Stimulated activated memory B cell treated with anti-CD40 and anti-IgM and Interleukin-4, amounts not matched to agents 10 μg/mL and 1 μg/mL and 100 μg/mL, for 72 hours (primary cell): ENCODE measurements around the gene SGCD.

ENCODE experiments used
- ATAC-seq: fragments of 150-1000 bp; cut with Tn5 transposase; 2 replicates; pipeline ENCODE4 v1.10.0; 2021
- H3K27ac Mint-ChIP-seq: one replicate; pipeline ENCODE4 v1.8.0; 2022; ENCODE audit warnings: mild to moderate bottlenecking, mixed read lengths
- H3K27me3 Mint-ChIP-seq: one replicate; pipeline ENCODE4 v1.8.0; 2022; ENCODE audit warnings: mixed read lengths
- H3K36me3 Mint-ChIP-seq: one replicate; pipeline ENCODE4 v1.8.0; 2022; ENCODE audit warnings: mixed read lengths
- H3K4me1 Mint-ChIP-seq: one replicate; pipeline ENCODE4 v1.8.0; 2022; ENCODE audit warnings: mixed read lengths
- H3K4me3 Mint-ChIP-seq: one replicate; pipeline ENCODE4 v1.8.0; 2022; ENCODE audit warnings: mild to moderate bottlenecking, moderate library complexity, mixed read lengths
- H3K9me3 Mint-ChIP-seq: one replicate; pipeline ENCODE4 v1.8.0; 2022; ENCODE audit warnings: mixed read lengths

The SGCD gene

DNA sequence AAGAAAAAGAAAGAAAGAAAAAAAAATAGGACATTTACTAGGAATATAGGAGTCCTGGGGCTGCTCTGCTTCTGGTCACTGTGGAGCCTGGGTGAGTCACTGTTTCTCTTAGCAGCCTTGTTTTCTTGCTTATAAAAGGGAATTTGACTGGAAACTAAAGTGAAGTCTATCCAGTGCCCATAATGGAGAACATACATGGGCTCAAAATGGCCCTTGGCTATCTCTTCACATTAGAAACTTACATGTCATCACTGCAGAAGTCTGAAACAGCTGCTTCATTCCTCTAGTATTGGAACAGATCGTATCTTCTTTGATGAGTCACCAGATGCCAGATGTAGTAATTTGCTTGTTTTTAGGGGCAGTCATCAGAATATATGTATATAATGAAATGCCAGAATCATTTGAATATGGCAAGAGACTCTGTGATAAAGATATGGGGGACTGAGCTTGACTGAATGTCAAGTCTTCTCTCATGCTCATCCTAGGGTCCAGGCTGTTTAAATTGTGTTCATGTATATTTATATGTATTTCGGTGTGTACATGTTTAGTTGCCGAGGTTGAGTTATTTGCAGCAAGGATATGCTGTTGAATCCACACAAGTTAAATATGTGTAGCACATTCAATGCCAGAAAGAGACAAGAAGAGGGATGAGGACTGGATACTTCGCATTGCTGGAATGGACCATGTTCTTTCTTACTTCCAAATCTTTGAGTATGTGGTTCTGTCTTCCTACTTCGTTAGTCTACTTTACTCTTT is 56.7 kb downstream of the SGCD start:
- H3K27me3 Mint-ChIP-seq, result no peaks in the 10 kb centered on the region
- H3K4me1 Mint-ChIP-seq, result no peaks in the 10 kb centered on the region
- H3K9me3 Mint-ChIP-seq, result no peaks in the 10 kb centered on the region
- no peaks in the 10 kb centered on the region for H3K36me3 Mint-ChIP-seq
- H3K4me3 Mint-ChIP-seq, result no peak overlapping the region
- no peak for ATAC-seq
- no peak overlapping the region for H3K27ac Mint-ChIP-seq

DNA sequence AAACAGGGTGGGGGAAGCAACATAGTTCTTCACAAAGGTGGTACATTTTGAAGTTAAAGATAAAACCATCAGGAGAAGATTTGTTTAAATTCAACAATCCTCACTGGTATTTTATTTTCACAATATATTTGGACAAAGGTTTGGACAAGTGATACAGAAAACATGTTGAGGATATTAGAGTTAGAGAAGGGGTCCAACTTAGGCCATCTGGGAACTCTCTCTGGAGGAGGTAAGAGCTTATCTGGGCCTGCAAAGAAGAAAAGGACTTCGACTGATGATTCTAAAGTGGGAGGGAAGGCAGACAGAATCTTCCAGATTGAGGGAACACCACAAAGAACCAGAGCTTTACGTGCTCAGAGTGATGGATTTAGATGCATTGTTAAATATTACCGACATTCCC is 58.5 kb downstream of the SGCD start:
- H3K27me3 Mint-ChIP-seq, result no peaks in the 10 kb centered on the region
- H3K27ac Mint-ChIP-seq, result no peak overlapping the region
- H3K4me3 Mint-ChIP-seq, result no peak overlapping the region
- H3K9me3 Mint-ChIP-seq, result no peaks in the 10 kb centered on the region
- H3K36me3 Mint-ChIP-seq, result no peaks in the 10 kb centered on the region
- no peaks in the 10 kb centered on the region for H3K4me1 Mint-ChIP-seq
- no peak for ATAC-seq

DNA sequence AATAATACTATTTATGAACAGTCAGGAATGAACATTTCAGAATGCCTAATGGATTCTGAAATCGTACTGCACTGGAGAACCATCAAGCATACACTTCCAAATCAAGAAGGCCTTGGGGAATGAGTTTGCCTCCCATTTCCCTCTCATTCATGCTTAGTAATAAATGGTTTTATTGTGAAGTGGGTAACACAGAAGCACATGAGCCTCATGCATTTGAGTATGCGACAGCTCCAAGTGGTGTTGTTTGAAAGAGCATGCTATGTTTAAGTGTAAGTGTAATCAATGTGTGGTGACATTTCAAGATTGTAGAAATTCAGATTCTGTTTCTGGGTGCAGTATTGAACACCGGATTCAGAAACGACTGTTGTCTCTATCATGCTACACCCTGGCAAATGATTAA is 60.0 kb downstream of the SGCD start:
- no peak overlapping the region for H3K4me3 Mint-ChIP-seq
- no peaks in the 10 kb centered on the region for H3K27me3 Mint-ChIP-seq
- no peaks in the 10 kb centered on the region for H3K36me3 Mint-ChIP-seq
- H3K9me3 Mint-ChIP-seq, result no peaks in the 10 kb centered on the region
- no peaks in the 10 kb centered on the region for H3K4me1 Mint-ChIP-seq
- no peak for ATAC-seq
- no peak overlapping the region for H3K27ac Mint-ChIP-seq

DNA sequence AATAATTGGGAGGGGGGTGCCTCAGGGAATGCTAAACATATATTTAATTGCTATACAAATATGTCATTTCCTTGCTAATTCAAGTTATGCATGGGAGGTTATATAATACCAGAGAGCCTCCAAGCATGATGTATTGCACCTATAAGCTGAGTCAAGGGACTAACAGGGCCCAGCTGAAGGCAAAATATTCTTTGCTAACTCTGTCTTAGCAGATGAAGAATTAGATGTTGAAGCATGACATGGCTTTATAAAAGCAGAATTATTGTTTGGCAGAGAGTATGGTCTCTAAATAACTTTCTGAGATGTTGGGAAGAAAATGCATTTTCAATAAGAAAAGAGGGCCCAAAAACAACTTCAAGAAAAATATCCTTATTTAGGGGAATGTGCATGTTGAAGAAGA is 60.4 kb downstream of the SGCD start:
- no peaks in the 10 kb centered on the region for H3K27me3 Mint-ChIP-seq
- no peaks in the 10 kb centered on the region for H3K9me3 Mint-ChIP-seq
- no peak for ATAC-seq
- no peaks in the 10 kb centered on the region for H3K36me3 Mint-ChIP-seq
- H3K4me3 Mint-ChIP-seq, result no peak overlapping the region
- H3K27ac Mint-ChIP-seq, result no peak overlapping the region
- no peaks in the 10 kb centered on the region for H3K4me1 Mint-ChIP-seq

DNA sequence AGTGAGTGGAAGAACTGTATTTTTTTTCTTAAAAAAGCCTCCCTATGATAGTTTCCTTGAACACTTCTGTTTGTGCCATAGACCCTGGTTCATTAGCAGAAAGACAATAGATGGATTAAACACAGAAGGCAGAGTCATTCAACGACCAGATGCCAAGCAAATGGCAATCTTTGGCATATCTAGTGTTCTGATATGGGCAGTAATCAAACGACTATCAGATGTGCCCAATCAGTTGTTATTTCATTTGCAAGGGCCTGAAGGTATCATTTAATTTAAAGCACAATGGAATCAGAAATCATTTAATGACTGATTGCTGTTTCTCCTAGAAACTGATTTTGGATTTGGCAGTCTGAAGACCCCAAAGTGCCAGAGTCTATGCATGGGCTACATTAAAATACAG is 61.3 kb downstream of the SGCD start:
- H3K27me3 Mint-ChIP-seq, result no peaks in the 10 kb centered on the region
- H3K9me3 Mint-ChIP-seq, result no peaks in the 10 kb centered on the region
- H3K4me3 Mint-ChIP-seq, result no peak overlapping the region
- H3K36me3 Mint-ChIP-seq, result no peaks in the 10 kb centered on the region
- no peak overlapping the region for H3K27ac Mint-ChIP-seq
- H3K4me1 Mint-ChIP-seq, result no peaks in the 10 kb centered on the region
- no peak for ATAC-seq

DNA sequence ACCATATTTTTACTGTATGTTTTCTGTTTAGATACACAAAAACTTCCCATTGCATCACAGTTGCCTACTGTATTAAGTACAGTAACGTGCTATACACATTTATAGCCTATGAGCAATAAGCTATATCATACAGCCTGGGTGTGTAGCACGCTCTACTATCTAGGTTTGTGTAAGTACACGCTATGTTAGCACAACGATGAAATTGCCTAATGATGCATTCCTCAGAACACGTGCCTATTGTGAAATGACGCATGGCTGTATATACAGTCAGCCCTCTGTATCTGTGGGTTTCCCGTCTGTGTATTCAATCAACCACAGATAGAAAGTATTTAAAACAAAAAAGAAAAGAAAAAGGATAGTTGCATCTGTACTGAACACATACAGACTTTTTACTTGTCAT is 64.2 kb downstream of the SGCD start:
- no peak for ATAC-seq
- Mint-ChIP-seq H3K4me3 (no peak overlapping the region), H3K27ac (no peak overlapping the region), H3K27me3 (no peaks in the 10 kb centered on the region), H3K9me3 (no peaks in the 10 kb centered on the region), H3K36me3 (no peaks in the 10 kb centered on the region), H3K4me1 (no peaks in the 10 kb centered on the region)

DNA sequence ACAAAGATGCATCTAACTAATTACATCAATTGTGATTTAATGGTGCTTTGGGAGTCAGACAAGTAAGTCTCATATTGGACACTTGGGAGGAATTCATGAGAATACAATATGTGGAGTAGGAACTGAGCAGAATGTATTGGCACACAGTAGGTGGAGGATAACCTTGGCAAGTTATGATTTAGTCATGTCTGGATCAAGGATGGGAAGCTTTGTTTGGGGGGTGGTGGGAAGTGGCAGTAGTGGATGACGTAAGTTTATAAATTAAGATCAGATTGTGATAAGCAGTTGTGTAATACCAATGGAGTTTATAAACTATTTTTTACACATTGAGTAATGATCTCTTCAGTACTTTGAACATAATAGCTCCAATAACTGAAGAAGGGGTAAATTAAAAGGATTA is 67.0 kb downstream of the SGCD start:
- no peak overlapping the region for H3K4me3 Mint-ChIP-seq
- no peaks in the 10 kb centered on the region for H3K36me3 Mint-ChIP-seq
- ATAC-seq, result no peak
- H3K27ac Mint-ChIP-seq, result no peak overlapping the region
- H3K27me3 Mint-ChIP-seq, result no peaks in the 10 kb centered on the region
- H3K9me3 Mint-ChIP-seq, result no peaks in the 10 kb centered on the region
- H3K4me1 Mint-ChIP-seq, result no peaks in the 10 kb centered on the region

DNA sequence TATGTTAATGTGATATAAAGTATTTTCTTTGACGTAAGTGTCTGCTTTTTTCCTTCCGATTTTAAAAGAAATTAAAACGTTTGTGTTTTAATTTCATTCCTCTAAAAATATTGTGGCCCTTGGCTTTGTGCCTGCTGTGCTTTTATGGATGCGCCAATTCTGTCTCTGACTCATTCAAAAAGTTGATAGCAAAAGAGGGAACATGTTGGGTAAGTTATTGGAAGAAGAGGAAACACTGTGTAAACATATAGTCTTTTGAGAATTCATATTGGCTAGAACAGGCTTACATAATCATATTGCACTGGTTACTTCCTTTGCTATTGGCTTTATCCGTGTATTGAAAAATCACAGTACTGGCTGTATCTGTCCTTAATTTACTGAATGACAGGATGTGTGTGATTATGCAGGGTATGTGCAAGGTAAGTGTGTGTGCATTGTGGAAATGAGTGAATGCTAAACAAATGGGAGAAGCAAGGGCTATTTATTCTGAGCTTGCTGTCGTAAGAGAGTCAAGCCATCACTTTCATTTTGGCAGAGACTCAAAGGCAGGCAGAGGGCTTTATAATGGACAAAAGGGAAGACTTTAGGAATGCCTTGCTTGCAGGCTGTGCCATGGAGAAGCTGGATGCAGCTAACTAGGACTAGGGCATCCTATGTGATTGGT is 67.8 kb downstream of the SGCD start:
- Mint-ChIP-seq H3K27me3 (no peaks in the 10 kb centered on the region), H3K9me3 (no peaks in the 10 kb centered on the region), H3K36me3 (no peaks in the 10 kb centered on the region), H3K4me1 (no peaks in the 10 kb centered on the region), H3K4me3 (no peak overlapping the region), H3K27ac (no peak overlapping the region)
- ATAC-seq, result no peak

DNA sequence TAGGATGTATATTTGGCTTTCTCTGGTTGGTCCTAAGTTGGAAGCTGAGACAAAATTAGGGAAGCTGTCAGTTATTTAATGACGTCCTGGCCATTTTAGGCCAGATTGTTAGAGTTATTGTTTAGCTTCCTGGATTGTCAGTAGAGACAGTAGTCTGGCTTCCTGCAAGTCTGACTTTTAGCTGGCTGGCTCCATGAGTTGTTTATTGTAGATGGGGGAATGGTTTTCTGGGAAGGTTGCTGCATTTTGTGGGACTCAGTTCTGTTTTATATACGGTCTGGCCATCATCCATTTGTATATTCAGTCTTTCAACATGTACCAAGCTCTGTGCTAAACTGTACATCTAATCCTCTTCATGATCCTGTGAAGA is 68.3 kb downstream of the SGCD start:
- Mint-ChIP-seq H3K27me3 (no peaks in the 10 kb centered on the region), H3K36me3 (no peaks in the 10 kb centered on the region), H3K4me1 (no peaks in the 10 kb centered on the region), H3K27ac (no peak overlapping the region), H3K4me3 (no peak overlapping the region), H3K9me3 (no peaks in the 10 kb centered on the region)
- ATAC-seq, result no peak

DNA sequence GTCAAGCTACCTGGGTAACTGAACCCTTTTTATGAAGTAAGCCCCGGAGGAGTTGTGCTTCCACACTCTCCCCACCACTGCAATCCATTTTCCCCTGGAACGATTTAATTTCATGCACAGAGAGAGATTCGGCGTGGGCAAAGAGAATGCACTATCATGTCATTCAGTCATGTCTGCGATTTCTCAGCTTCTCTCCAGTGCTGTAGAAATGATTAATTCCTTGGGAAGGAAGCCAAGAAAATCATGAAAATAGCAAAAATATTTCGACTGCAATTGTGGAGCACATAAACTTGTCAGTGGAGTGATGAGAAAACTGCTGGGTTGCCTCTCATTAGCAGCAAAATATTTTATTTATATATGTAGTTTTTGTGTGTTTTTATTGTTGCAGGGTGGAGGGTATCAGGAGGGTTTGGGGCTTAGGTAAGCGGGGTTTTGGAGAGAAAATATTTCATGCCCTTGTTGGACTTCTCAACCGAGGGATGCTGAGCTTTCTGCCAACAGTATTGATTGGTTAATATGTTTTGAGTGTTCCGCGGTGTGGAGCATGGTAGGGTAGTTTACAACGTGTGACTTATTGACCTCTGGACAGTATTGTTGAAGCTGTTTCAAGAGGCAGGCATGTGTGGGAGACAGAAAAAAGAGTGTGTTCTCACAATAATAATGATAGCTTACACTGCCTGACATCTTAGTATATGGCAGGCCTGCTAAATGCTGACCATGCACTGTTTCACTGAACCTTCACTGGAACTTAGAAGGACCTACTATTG is 69.3 kb downstream of the SGCD start:
- Mint-ChIP-seq H3K27me3 (no peaks in the 10 kb centered on the region), H3K9me3 (no peaks in the 10 kb centered on the region), H3K36me3 (no peaks in the 10 kb centered on the region), H3K4me3 (no peak overlapping the region), H3K4me1 (no peaks in the 10 kb centered on the region), H3K27ac (no peak overlapping the region)
- no peak for ATAC-seq

DNA sequence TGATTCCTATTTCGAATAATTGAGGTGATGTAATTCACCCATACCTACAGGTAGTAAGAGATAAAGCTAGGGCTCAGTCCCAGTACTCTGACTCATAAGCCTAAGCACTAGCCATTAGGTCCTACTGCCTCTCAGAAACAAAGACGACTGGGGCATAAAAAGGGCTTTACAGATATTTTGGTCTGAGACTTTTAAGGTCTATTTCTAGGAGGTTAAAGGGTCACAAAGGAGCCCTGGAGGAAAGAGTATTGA is 69.8 kb downstream of the SGCD start:
- H3K9me3 Mint-ChIP-seq, result no peaks in the 10 kb centered on the region

DNA sequence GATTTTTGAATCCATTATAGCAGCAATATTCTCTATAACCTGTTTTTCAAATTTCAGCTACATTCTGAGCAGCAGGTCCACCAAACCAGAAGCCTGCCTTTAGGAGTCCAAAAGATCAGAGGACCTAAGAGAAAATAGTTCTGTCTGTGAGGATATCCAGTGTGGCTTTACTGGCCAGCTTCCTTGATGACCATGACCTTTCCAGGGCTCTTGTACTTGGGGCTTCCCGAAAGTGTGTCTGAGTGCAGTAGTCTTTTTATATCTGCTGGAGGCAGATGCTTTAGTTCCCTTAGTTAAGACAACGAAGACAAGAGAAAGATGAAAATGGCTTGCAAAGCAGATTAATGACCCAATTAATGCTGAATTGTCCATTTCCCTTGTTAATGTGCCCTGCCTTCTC is 72.4 kb downstream of the SGCD start:
- no peaks in the 10 kb centered on the region for H3K27me3 Mint-ChIP-seq
- ATAC-seq, result no peak
- H3K4me1 Mint-ChIP-seq, result peaks cover 18% of the 10 kb centered on the region
- H3K9me3 Mint-ChIP-seq, result no peaks in the 10 kb centered on the region
- no peak overlapping the region for H3K4me3 Mint-ChIP-seq
- H3K36me3 Mint-ChIP-seq, result no peaks in the 10 kb centered on the region
- H3K27ac Mint-ChIP-seq, result no peak overlapping the region

More for the DNA sequence above, 69.8 kb downstream of the SGCD start:
- no peaks in the 10 kb centered on the region for H3K27me3 Mint-ChIP-seq
- no peak for ATAC-seq
- H3K4me3 Mint-ChIP-seq, result no peak overlapping the region
- H3K36me3 Mint-ChIP-seq, result no peaks in the 10 kb centered on the region
- peaks cover 3% of the 10 kb centered on the region for H3K4me1 Mint-ChIP-seq
- H3K27ac Mint-ChIP-seq, result no peak overlapping the region

DNA sequence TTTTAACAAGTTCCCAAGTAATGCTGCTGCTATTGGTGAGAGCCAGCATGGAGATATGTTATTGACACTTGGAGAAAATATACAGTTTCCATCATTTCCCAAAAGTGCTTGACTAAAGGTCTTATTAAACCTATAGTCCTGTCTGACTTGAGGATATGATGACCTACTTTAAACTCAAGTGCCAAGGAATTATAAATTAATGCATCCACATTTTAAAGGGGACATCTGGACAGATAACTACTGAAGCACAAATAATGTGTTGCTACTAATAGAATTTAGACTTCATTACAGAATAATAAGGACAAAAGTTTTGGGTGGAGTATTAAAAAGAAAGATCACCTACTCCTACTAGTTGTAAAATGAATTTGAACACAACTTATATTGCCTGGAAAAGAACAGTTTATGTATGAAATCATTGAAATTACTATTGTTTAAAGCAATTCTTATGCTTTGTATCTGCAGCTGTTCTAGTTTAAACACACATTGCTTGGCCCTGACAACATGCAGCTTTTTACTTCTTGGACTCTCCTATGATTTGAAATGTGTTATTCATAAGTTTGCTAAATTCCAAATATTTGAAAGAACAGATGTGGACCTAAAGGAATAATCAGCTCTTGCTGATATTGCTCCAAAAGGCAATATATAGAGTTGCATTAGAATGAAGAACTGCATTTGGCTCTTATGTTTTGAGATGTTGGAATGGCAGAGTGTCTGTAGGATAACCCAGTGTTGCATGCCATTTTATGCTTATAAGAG is 73.4 kb downstream of the SGCD start:
- Mint-ChIP-seq H3K36me3 (no peaks in the 10 kb centered on the region), H3K4me1 (peaks cover 18% of the 10 kb centered on the region), H3K9me3 (no peaks in the 10 kb centered on the region), H3K27ac (no peak overlapping the region), H3K4me3 (no peak overlapping the region), H3K27me3 (no peaks in the 10 kb centered on the region)
- no peak for ATAC-seq

DNA sequence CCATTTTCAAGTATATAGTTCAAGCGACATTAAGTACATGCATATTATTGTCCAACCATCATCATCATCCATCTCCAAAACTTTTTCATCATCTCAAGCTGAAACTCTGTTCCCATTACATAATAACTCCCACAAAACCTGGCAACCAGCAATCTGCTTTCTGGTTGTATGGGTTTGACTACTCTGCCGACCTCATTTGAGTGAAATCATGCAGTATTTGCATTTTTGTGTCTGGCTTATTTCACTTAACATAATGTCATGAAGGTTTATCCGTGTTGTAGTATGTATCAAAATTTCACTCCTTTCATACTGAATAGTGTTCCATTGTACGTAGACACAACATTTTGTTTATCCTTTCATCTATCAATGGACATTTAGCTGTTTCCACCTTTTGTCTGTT is 74.8 kb downstream of the SGCD start:
- no peak for ATAC-seq
- H3K36me3 Mint-ChIP-seq, result no peaks in the 10 kb centered on the region

DNA sequence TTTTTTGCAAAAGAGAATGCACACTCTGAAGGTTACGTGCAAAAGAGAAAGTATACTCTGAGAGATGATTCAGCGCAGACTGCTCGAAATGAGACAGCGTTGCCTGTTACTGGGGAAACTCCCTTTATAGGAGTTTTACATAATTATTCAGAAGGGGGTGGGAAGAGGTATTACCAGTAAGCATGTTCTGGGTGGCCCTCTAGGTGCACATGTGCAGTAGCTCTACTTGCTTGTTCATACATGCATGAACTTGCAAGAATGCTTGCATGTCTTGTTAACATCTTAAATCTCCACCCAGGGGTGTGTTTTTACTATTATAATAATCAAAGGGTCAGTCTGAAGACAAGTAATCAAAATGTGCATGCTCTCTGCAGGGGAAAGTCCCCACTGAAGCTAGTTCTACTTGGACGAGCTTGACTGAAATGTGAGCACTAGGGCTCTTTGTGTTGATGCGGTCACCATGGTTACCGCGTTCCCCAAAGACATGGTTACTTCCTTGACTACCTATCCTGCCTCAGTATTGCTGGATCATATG is 75.5 kb downstream of the SGCD start:
- Mint-ChIP-seq H3K4me3 (peak overlapping the region; percentile 42), H3K27me3 (no peaks in the 10 kb centered on the region), H3K9me3 (no peaks in the 10 kb centered on the region), H3K27ac (peak overlapping the region; percentile 91), H3K36me3 (no peaks in the 10 kb centered on the region), H3K4me1 (peaks cover 18% of the 10 kb centered on the region)
- peak; percentile 97 for ATAC-seq

More for the DNA sequence above, 74.8 kb downstream of the SGCD start:
- peak overlapping the region; percentile 42 for H3K4me3 Mint-ChIP-seq
- H3K27me3 Mint-ChIP-seq, result no peaks in the 10 kb centered on the region
- H3K27ac Mint-ChIP-seq, result peak overlapping the region; percentile 91
- peaks cover 18% of the 10 kb centered on the region for H3K4me1 Mint-ChIP-seq
- no peaks in the 10 kb centered on the region for H3K9me3 Mint-ChIP-seq
